GM12801 (cell line): ENCODE data around the gene ACSS1.

Source experiments
- TF ChIP-seq, protein P1 (sequence below): IDR thresholded peaks from one replicate; pipeline ENCODE4 v1.5.1; 2011; ENCODE audit warnings: control low read depth; ENCODE audit not compliant: insufficient read length; ENCODE audit errors: extremely low read depth

Gene ACSS1

GRCh38 chr20:25089096-25089495, 31.2 kb upstream of the ACSS1 start:
- TF ChIP-seq, protein P1, sequence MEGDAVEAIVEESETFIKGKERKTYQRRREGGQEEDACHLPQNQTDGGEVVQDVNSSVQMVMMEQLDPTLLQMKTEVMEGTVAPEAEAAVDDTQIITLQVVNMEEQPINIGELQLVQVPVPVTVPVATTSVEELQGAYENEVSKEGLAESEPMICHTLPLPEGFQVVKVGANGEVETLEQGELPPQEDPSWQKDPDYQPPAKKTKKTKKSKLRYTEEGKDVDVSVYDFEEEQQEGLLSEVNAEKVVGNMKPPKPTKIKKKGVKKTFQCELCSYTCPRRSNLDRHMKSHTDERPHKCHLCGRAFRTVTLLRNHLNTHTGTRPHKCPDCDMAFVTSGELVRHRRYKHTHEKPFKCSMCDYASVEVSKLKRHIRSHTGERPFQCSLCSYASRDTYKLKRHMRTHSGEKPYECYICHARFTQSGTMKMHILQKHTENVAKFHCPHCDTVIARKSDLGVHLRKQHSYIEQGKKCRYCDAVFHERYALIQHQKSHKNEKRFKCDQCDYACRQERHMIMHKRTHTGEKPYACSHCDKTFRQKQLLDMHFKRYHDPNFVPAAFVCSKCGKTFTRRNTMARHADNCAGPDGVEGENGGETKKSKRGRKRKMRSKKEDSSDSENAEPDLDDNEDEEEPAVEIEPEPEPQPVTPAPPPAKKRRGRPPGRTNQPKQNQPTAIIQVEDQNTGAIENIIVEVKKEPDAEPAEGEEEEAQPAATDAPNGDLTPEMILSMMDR: no peak

DNA sequence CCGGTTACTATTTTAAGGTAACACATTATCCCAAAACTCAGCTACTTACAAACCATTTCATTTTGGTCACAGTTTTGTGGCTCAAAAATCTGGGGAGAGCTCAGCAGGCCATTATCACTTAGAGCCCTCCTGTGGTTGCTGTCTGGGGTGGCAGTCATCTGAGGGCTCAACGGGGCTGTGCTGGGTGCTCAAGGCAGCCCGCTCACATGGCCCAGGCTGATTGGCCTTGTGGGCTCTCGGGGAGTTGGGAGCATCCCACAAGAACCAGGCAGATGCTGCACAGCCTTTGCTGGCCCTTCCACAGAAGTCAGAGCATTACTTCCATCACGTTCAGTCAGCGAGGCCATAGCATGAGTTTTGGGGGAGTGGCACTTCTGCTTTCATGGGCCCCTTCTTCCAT, 30.3 kb upstream of the ACSS1 start:
- TF ChIP-seq, protein P1: no peak

GRCh38 chr20:25087186-25087929, 29.4 kb upstream of the ACSS1 start:
- TF ChIP-seq, protein P1: no peak

DNA sequence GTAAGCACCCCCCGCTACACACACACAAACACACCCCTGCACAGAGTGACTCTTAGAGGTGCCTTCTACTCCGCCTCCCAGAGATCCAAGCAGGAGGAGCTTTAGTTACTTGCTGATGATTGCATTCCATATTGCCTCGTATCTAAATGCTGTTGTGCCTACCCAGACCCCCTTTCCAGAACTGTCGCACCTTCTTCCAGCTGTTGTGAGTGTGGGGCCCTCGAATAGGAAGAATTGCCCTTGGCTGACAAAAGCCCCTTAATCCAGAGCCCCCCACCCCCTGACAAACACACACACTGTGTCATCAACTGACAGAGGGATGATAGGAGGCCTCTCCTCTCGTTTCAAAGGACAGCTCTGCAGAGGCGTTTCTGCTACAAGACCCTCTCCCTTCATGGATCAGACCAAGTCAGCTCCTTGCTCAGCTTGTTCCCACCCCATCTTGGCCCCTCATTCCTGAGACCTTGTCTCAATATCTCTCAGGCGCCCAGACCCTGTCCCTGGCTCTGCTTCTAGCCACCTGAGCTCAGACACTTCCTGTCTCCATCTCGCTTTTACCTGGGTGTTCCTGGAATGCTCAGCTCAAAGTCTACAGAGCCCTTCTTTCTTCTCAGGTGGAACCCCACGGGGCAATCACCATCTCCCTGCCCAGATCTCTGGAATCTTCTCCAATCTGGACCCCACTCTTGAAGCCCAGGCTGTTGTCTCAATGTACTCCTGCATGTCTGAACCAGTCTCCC, 28.0 kb upstream of the ACSS1 start:
- TF ChIP-seq, protein P1: no peak

DNA sequence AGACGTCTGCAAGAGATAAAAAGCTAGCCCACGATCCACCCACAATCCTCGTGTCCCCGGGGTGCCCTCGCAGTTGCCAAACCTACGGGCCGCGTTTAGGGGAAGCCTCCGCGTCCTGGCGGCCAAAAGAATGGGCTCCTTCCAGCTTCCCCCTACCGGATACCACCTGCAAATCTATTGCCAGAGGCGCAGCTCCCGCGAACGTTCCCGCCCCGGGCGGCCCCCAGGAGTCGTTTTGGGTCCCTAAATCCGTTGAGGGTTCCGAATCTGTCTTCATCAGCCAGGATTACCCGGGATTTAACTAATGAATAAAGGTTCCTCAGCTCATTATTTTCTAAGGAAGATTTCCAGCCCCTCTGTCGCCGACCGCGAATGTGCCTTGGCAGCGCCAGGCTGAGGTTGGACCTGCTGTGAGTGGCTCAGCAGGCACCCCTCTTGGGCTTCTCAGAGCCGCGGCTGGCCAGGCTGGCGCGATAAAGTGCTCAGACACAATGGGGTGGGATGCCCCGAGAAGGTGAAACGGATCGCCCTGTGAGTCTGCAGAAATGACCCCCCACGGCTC, 26.8 kb upstream of the ACSS1 start:
- TF ChIP-seq, protein P1: no peak

GRCh38 chr20:25083773-25084625, 26.1 kb upstream of the ACSS1 start:
- TF ChIP-seq, protein P1: no peak
